ENCODE results near the gene PSMC1.

GRCh38 chr14:90273532-90273931 is 17.2 kb downstream of the PSMC1 start:
- TF ChIP-seq CTCF (IDR thresholded peaks at IDR 0.05; ENCODE audit: low read length) (no peak), EZH2 (optimal IDR thresholded peaks at IDR 0.05; ENCODE audit: low read depth, low read length) (no peak)
